Stimulated activated CD4-positive, alpha-beta T cell treated with anti-CD3 and anti-CD28 coated beads, TNF-alpha, amount 100 ng/mL, for 24 hours (primary cell): Measurements from ENCODE around the gene B4GALT5.
"Not testable (repeated sequence)": the region's sequence is repeated elsewhere in the genome, so short reads cannot be mapped to it uniquely, and the experiment has no call there.

Experiments used
- DNase-seq, 3 experiments: peaks; one replicate each; pipeline ENCODE4 v3.0.0-alpha.2; 2020; ENCODE audit warnings: low read depth in 3 of 3

Gene B4GALT5

GRCh38 chr20:49628280-49628679, 85.4 kb downstream of the B4GALT5 start:
- DNase-seq: not testable (repeated sequence)

- no peak for DNase-seq
Measured at GRCh38 chr20:49627329-49627761, 86.3 kb downstream of the B4GALT5 start.

GRCh38 chr20:49624988-49625387, 88.7 kb downstream of the B4GALT5 start:
- DNase-seq: not testable (repeated sequence)

- DNase-seq: no peak
Measured at GRCh38 chr20:49624317-49624716, 89.4 kb downstream of the B4GALT5 start.

- no peak for DNase-seq
Measured at GRCh38 chr20:49622243-49622642, 91.4 kb downstream of the B4GALT5 start.

GRCh38 chr20:49620364-49621240, 93.1 kb downstream of the B4GALT5 start:
- no peak for DNase-seq

- no peak for DNase-seq
Measured at GRCh38 chr20:49619113-49620048, 94.3 kb downstream of the B4GALT5 start.

- no peak for DNase-seq
Measured at GRCh38 chr20:49618289-49618688, 95.4 kb downstream of the B4GALT5 start.

- DNase-seq: not testable (repeated sequence)
Measured at GRCh38 chr20:49617394-49617793, 96.3 kb downstream of the B4GALT5 start.

GRCh38 chr20:49616154-49617007, 97.3 kb downstream of the B4GALT5 start:
- DNase-seq: no peak

- no peak for DNase-seq
Measured at GRCh38 chr20:49615401-49616153, 98.1 kb downstream of the B4GALT5 start.

- not testable (repeated sequence) for DNase-seq
Measured at GRCh38 chr20:49615051-49615400, 98.7 kb downstream of the B4GALT5 start.

- DNase-seq: no peak
Measured at GRCh38 chr20:49614338-49615050, 99.2 kb downstream of the B4GALT5 start.

- DNase-seq: no peak
Measured at GRCh38 chr20:49612127-49612738, 101.4 kb downstream of the B4GALT5 start.

GRCh38 chr20:49611539-49612126, 102.0 kb downstream of the B4GALT5 start:
- DNase-seq: not testable (repeated sequence)

- DNase-seq: peak; percentile 56 to 74 (median 59)
Measured at GRCh38 chr20:49610691-49611538, 102.8 kb downstream of the B4GALT5 start.

GRCh38 chr20:49608752-49609670, 104.7 kb downstream of the B4GALT5 start:
- peak; percentile 55 to 77 (median 56) for DNase-seq
